A549 treated with CORT108297 at 1 μM for 4 hours (cell line): ENCODE data around the gene KRTAP9-4. TPM values are rescaled to one million over a fixed set of nuclear protein-coding genes. Genes with fewer than 3 reads are reported as not detected.

Source experiments
- total RNA-seq: library from RNA; stranded (reverse); fragments of 200-300 nt; extraction: Qiagen RNA extraction; gene quantifications from 5 replicates; pipeline ENCODE4 v1.2.3, GENCODE V29; 2022

Gene KRTAP9-4, protein sequence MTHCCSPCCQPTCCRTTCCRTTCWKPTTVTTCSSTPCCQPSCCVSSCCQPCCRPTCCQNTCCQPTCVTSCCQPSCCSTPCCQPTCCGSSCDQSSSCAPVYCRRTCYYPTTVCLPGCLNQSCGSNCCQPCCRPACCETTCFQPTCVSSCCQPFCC
- total RNA-seq = not detected in 5 replicates

DNA sequence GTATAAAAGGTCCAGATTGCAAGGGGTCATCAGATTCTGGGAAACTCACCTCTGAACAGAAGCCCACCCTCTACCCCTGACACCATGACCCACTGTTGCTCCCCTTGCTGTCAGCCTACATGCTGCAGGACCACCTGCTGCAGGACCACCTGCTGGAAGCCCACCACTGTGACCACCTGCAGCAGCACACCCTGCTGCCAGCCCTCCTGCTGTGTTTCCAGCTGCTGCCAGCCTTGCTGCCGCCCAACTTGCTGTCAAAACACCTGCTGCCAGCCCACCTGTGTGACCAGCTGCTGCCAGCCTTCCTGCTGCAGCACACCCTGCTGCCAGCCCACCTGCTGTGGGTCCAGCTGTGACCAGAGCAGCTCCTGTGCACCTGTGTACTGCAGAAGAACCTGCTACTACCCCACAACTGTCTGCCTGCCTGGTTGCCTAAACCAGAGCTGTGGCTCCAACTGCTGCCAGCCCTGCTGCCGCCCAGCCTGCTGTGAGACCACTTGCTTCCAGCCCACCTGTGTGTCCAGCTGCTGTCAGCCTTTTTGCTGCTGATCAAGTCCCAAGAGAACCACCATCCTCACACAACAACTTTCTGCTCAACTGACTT lies at the start of gene KRTAP9-4:
Gene KRTAP9-4, plus strand, starts transcription at position 51 of the 604 bp plus-strand sequence. Its CDS starts 34 bp downstream, at position 85.

DNA sequence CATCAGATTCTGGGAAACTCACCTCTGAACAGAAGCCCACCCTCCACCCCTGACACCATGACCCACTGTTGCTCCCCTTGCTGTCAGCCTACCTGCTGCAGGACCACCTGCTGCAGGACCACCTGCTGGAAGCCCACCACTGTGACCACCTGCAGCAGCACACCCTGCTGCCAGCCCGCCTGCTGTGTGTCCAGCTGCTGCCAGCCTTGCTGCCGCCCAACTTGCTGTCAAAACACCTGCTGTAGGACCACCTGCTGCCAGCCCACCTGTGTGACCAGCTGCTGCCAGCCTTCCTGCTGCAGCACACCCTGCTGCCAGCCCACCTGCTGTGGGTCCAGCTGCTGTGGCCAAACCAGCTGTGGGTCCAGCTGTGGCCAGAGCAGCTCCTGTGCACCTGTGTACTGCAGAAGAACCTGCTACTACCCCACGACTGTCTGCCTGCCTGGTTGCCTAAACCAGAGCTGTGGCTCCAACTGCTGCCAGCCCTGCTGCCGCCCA lies 22.8 kb upstream of the KRTAP9-4 start, which contains the start of gene KRTAP9-2:
Gene KRTAP9-2, plus strand, starts transcription at position 51 of the 498 bp plus-strand sequence. Its CDS starts 7 bp downstream, at position 58.

DNA sequence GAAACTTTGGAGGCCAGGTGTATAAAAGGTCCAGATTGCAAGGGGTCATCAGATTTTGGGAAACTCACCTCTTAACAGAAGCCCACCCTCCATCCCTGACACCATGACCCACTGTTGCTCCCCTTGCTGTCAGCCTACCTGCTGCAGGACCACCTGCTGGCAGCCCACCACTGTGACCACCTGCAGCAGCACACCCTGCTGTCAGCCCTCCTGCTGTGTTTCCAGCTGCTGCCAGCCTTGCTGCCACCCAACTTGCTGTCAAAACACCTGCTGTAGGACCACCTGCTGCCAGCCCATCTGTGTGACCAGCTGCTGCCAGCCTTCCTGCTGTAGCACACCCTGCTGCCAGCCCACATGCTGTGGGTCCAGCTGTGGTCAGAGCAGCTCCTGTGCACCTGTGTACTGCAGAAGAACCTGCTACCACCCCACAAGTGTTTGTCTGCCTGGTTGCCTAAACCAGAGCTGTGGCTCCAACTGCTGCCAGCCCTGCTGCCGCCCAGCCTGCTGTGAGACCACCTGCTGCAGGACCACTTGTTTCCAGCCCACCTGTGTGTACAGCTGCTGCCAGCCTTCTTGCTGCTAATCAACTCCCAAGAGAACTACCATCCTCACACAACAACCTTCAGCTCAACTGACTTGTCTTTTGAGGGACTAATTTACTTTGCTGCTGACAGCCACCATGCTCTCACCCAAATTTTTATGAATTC lies 16.9 kb upstream of the KRTAP9-4 start, which contains the start of gene KRTAP9-3:
Gene KRTAP9-3, plus strand, starts transcription at position 51 of the 707 bp plus-strand sequence. Its CDS starts 53 bp downstream, at position 104.

DNA sequence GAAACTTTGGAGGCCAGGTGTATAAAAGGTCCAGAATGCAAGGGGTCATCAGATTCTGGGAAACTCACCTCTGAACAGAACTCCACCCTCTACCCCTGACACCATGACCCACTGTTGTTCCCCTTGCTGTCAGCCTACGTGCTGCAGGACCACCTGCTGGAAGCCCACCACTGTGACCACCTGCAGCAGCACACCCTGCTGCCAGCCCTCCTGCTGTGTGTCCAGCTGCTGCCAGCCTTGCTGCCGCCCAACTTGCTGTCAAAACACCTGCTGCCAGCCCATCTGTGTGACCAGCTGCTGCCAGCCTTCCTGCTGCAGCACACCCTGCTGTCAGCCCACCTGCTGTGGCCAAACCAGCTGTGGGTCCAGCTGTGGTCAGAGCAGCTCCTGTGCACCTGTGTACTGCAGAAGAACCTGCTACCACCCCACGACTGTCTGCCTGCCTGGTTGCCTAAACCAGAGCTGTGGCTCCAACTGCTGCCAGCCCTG lies 11.5 kb upstream of the KRTAP9-4 start, which contains the start of gene KRTAP9-8:
Gene KRTAP9-8, plus strand, starts transcription at position 51 of the 489 bp plus-strand sequence. Its CDS starts 53 bp downstream, at position 104.

DNA sequence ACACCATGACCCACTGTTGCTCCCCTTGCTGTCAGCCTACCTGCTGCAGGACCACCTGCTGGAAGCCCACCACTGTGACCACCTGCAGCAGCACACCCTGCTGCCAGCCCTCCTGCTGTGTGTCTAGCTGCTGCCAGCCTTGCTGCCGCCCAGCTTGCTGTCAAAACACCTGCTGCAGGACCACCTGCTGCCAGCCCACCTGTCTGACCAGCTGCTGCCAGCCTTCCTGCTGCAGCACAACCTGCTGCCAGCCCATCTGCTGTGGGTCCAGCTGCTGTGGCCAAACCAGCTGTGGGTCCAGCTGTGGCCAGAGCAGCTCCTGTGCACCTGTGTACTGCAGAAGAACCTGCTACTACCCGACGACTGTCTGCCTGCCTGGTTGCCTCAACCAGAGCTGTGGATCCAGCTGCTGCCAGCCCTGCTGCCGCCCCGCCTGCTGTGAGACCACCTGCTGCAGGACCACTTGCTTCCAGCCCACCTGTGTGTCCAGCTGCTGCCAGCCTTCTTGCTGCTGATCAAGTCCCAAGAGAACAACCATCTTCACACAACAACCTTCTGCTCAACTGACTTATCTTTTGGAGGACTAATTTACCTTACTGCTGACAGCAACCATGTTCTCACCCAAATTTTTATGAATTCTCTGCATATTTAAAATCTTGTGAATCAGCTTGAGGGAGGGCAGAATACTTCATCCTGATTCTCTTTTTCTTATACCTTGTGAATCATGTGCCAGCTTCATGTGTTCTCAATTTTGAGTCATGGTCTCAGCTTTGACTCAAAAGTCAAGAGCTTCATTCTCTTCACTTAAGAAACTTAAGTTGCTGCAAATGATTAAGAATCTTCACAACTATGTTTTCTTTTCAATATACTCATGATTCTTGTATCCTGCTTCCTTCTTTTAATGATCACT lies 6.1 kb downstream of the KRTAP9-4 start, which contains the start of gene KRTAP9-9:
Gene KRTAP9-9, plus strand, starts transcription at position 4 of the 910 bp plus-strand sequence.

DNA sequence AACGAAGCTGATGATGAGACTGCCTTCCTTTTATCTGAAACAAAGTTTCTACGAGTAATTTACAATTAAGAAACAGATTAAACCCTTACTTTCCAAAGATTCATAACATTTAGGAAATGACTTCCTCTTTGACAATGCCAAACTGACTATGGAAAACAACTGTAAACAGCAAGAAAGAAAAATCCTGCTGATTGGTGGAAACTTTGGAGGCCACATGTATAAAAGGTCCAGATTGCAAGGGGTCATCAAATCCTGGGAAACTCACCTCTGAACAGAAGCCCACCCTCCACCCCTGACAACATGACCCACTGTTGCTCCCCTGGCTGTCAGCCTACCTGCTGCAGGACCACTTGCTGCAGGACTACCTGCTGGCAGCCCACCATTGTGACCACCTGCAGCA lies 15.6 kb downstream of the KRTAP9-4 start, which contains the start of gene KRTAP9-6:
Gene KRTAP9-6, plus strand, starts transcription at position 301 of the 400 bp plus-strand sequence. Its CDS starts 0 bp downstream, at position 301.

DNA sequence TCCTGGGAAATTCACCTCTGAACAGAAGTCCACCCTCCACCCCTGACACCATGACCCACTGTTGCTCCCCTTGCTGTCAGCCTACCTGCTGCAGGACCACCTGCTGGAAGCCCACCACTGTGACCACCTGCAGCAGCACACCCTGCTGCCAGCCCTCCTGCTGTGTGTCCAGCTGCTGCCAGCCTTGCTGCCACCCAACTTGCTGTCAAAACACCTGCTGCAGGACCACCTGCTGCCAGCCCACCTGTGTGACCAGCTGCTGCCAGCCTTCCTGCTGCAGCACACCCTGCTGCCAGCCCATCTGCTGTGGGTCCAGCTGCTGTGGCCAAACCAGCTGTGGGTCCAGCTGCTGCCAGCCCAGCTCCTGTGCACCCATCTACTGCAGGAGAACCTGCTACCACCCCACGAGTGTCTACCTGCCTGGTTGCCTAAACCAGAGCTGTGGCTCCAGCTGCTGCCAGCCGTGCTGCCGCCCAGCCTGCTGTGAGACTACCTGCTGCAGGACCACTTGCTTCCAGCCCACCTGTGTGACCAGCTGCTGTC lies 26.2 kb downstream of the KRTAP9-4 start, which contains the start of gene KRTAP9-7:
Gene KRTAP9-7, plus strand, starts transcription at position 51 of the 543 bp plus-strand sequence. Its CDS starts 0 bp downstream, at position 51.

Other genes starting within 250 kb of the KRTAP9-4 start
- 0.20 to 0.42 TPM (median 0.34 TPM) in 5 replicates for gene KRTAP3-2, start 249.8 kb upstream of the KRTAP9-4 start, total RNA-seq
- 0.18 TPM in 1 of 5 replicates, not detected in the others for gene KRTAP3-1, start 240.6 kb upstream of the KRTAP9-4 start, total RNA-seq
- not detected in 5 replicates for gene KRTAP1-5, start 222.5 kb upstream of the KRTAP9-4 start, total RNA-seq
- not detected in 5 replicates for gene KRTAP1-4, start 219.5 kb upstream of the KRTAP9-4 start, total RNA-seq
- gene KRTAP1-3, start 214.8 kb upstream of the KRTAP9-4 start, total RNA-seq = not detected in 5 replicates
- not detected in 5 replicates for gene KRTAP1-1, start 208.2 kb upstream of the KRTAP9-4 start, total RNA-seq
- gene KRTAP2-1, start 202.4 kb upstream of the KRTAP9-4 start, total RNA-seq = not detected in 5 replicates
- not detected in 5 replicates for gene KRTAP2-2, start 194.5 kb upstream of the KRTAP9-4 start, total RNA-seq
- gene KRTAP2-3, start 189.6 kb upstream of the KRTAP9-4 start, total RNA-seq = 0.11 to 0.18 TPM (median 0.17 TPM) in 3 of 5 replicates, not detected in the others
- not detected in 5 replicates for gene KRTAP2-4, start 183.8 kb upstream of the KRTAP9-4 start, total RNA-seq
- not detected in 5 replicates for gene KRTAP4-7, start 165.5 kb upstream of the KRTAP9-4 start, total RNA-seq
- 0.10 TPM in 1 of 5 replicates, not detected in the others for gene KRTAP4-8, start 151.5 kb upstream of the KRTAP9-4 start, total RNA-seq
- gene KRTAP4-16, start 147.5 kb upstream of the KRTAP9-4 start, total RNA-seq = not detected in 5 replicates
- not detected in 5 replicates for gene KRTAP4-9, start 144.3 kb upstream of the KRTAP9-4 start, total RNA-seq
- not detected in 5 replicates for gene KRTAP4-11, start 131.3 kb upstream of the KRTAP9-4 start, total RNA-seq
- 0.07 TPM in 1 of 5 replicates, not detected in the others for gene KRTAP4-12, start 125.5 kb upstream of the KRTAP9-4 start, total RNA-seq
- gene KRTAP4-6, start 109.1 kb upstream of the KRTAP9-4 start, total RNA-seq = not detected in 5 replicates
- not detected in 5 replicates for gene KRTAP4-5, start 99.9 kb upstream of the KRTAP9-4 start, total RNA-seq
- gene KRTAP4-4, start 88.9 kb upstream of the KRTAP9-4 start, total RNA-seq = not detected in 5 replicates
- gene KRTAP4-3, start 81.5 kb upstream of the KRTAP9-4 start, total RNA-seq = not detected in 5 replicates
- not detected in 5 replicates for gene KRTAP4-2, start 71.5 kb upstream of the KRTAP9-4 start, total RNA-seq
- 0.09 to 0.40 TPM (median 0.24 TPM) in 4 of 5 replicates, not detected in the other for gene KRTAP4-1, start 64.8 kb upstream of the KRTAP9-4 start, total RNA-seq
- gene KRTAP9-1, start 59.8 kb upstream of the KRTAP9-4 start, total RNA-seq = not detected in 5 replicates
- gene KRTAP9-2, start 23.0 kb upstream of the KRTAP9-4 start, total RNA-seq = not detected in 5 replicates
- gene KRTAP9-3, start 17.2 kb upstream of the KRTAP9-4 start, total RNA-seq = not detected in 5 replicates
- gene KRTAP9-8, start 11.7 kb upstream of the KRTAP9-4 start, total RNA-seq = not detected in 5 replicates
- gene KRTAP9-9, start 5.7 kb downstream of the KRTAP9-4 start, total RNA-seq = not detected in 5 replicates
- gene KRTAP9-6, start 15.7 kb downstream of the KRTAP9-4 start, total RNA-seq = not detected in 5 replicates
- not detected in 5 replicates for gene KRTAP9-7, start 26.0 kb downstream of the KRTAP9-4 start, total RNA-seq
- not detected in 5 replicates for gene KRTAP29-1, start 53.2 kb downstream of the KRTAP9-4 start, total RNA-seq
- gene KRTAP16-1, start 59.6 kb downstream of the KRTAP9-4 start, total RNA-seq = not detected in 5 replicates
- not detected in 5 replicates for gene KRTAP17-1, start 66.0 kb downstream of the KRTAP9-4 start, total RNA-seq
- not detected in 5 replicates for gene KRT33A, start 101.1 kb downstream of the KRTAP9-4 start, total RNA-seq
- 0.09 to 0.10 TPM (median 0.10 TPM) in 3 of 5 replicates, not detected in the others for gene KRT33B, start 120.1 kb downstream of the KRTAP9-4 start, total RNA-seq
- gene KRT34, start 132.6 kb downstream of the KRTAP9-4 start, total RNA-seq = 0.12 to 0.50 TPM (median 0.32 TPM) in 5 replicates
- gene KRT31, start 147.9 kb downstream of the KRTAP9-4 start, total RNA-seq = not detected in 5 replicates
- gene KRT37, start 174.9 kb downstream of the KRTAP9-4 start, total RNA-seq = not detected in 5 replicates
- not detected in 5 replicates for gene KRT38, start 191.3 kb downstream of the KRTAP9-4 start, total RNA-seq
- gene KRT32, start 217.7 kb downstream of the KRTAP9-4 start, total RNA-seq = 0.05 TPM in 1 of 5 replicates, not detected in the others
- not detected in 5 replicates for gene KRT35, start 231.5 kb downstream of the KRTAP9-4 start, total RNA-seq
- not detected in 5 replicates for gene KRT36, start 240.2 kb downstream of the KRTAP9-4 start, total RNA-seq